ENCODE results near the gene DCAF16. TPM values are rescaled to one million over a fixed set of nuclear protein-coding genes. Genes with fewer than 3 reads are reported as not detected.
A peak's percentile ranks its signal among the peaks of the same experiment; 100 is the strongest.

The DCAF16 gene
- total and polyA plus RNA-seq, 10 of the 15 experiments (the other 5 are each of a cell fraction or from before 2014, with no cell fraction given), result 5.8 to 48.6 (median 26.0) TPM

GRCh38 chr4:17807446-17807845 is 3.1 kb downstream of the DCAF16 start:
- ChIA-PET POLR2A (interaction anchor here (0.6 to 1.5 kb wide), 2 partner anchors 10 to 331 kb away, joined by 3 to 5 read pairs; no protein-coding TSS in a partner anchor), CTCF (interaction anchor here (1.1 to 7.1 kb wide), 10 partner anchors 9 to 259 kb away, joined by 3 to 93 read pairs (median 8); partner anchors contain the start of gene MED28)
- no peak for DNase-seq (ENCODE audit: low read depth, low spot score)

More at GRCh38 chr4:17807446-17807845, 3.1 kb downstream of the DCAF16 start:
- H2AFZ ChIP-seq (ENCODE audit: control insufficient read depth, low read depth, low read length), result no peak overlapping the region
- peaks cover 8% of the 10 kb centered on the region for H3K4me1 ChIP-seq (ENCODE audit: control insufficient read depth, insufficient read depth, low read length)
- no peak for ATAC-seq
- RAD21 ChIA-PET (ENCODE audit: unreplicated experiment), result interaction anchor here (0.7 to 6.8 kb wide), 6 partner anchors 10 to 265 kb away, joined by 3 to 63 read pairs (median 4); no protein-coding TSS in a partner anchor
- BruUV-seq (replicated peaks), result no TSS peak
- SMC1A ChIA-PET (ENCODE audit: uncharacterized antibody, unreplicated experiment), result interaction anchor here (1.0 to 7.6 kb wide), 5 partner anchors 9 to 260 kb away, joined by 3 to 68 read pairs (median 5); partner anchors contain the start of gene LAP3
- no peaks in the 10 kb centered on the region; a peak in 1 of 4 replicates for H3K27me3 ChIP-seq (replicated peaks in 1 of 2; ENCODE audit: control insufficient read depth in 2 of 2, insufficient read depth in 2 of 2, low read length in 1 of 2)
- FAIRE-seq, result no peak
- intact Hi-C loops (cut with micrococcal nuclease; ENCODE audit: unreplicated experiment) (loop anchor here (5.0 kb wide), 2 partner anchors 45 to 140 kb away; no protein-coding TSS in a partner anchor), in situ Hi-C loops (cut with MboI) (loop anchor here (5.0 kb wide), 1 partner anchor 260 kb away; no protein-coding TSS in a partner anchor)
- peaks cover 77% of the 10 kb centered on the region for H3K79me2 ChIP-seq (ENCODE audit: control insufficient read depth, insufficient read depth, low read length)
- peaks cover 4% of the 10 kb centered on the region; the same call in 1 of the 2 replicates for H4K20me1 ChIP-seq (ENCODE audit: control insufficient read depth, insufficient read depth)
- peak overlapping the region; percentile 52 for H3K4me2 ChIP-seq (ENCODE audit: control insufficient read depth, insufficient read depth)
- H3K9ac ChIP-seq (ENCODE audit: control insufficient read depth, insufficient read depth, low read length), result peak overlapping the region; percentile 48
- H3K36me3 ChIP-seq (ENCODE audit: control insufficient read depth in 2 of 2, insufficient read depth in 2 of 2, low read length in 1 of 2), result peaks cover 9 to 21% of the 10 kb centered on the region in 2 experiments; a peak in 3 of 4 replicates
- H3K27ac ChIP-seq (ENCODE audit: control insufficient read depth, insufficient read depth), result peak overlapping the region; percentile 62
- 71% methylated on average over 6 of the region's 6 CpGs for WGBS (ENCODE audit: insufficient coverage, insufficient replicate concordance, low lambda C conversion rate, missing lambda C conversion rate)
- TF ChIP-seq RBBP5 (conservative IDR thresholded peaks at IDR 0.05) (no peak), MYC (IDR thresholded peaks at IDR 0.05; ENCODE audit: insufficient read depth, insufficient read length, insufficient replicate concordance, low read length, severe bottlenecking) (no peak), SIX5 (IDR thresholded peaks at IDR 0.05; ENCODE audit: low read depth, low read length, severe bottlenecking) (no peak), BCLAF1 (IDR thresholded peaks at IDR 0.05) (no peak)
- TF ChIP-seq, protein P1, sequence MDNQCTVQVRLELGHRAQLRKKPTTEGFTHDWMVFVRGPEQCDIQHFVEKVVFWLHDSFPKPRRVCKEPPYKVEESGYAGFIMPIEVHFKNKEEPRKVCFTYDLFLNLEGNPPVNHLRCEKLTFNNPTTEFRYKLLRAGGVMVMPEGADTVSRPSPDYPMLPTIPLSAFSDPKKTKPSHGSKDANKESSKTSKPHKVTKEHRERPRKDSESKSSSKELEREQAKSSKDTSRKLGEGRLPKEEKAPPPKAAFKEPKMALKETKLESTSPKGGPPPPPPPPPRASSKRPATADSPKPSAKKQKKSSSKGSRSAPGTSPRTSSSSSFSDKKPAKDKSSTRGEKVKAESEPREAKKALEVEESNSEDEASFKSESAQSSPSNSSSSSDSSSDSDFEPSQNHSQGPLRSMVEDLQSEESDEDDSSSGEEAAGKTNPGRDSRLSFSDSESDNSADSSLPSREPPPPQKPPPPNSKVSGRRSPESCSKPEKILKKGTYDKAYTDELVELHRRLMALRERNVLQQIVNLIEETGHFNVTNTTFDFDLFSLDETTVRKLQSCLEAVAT (IDR thresholded peaks at IDR 0.05), result 0 out of 2 replicates have a peak, but pooled peaks have one; percentile 26
- TF ChIP-seq, protein P2, sequence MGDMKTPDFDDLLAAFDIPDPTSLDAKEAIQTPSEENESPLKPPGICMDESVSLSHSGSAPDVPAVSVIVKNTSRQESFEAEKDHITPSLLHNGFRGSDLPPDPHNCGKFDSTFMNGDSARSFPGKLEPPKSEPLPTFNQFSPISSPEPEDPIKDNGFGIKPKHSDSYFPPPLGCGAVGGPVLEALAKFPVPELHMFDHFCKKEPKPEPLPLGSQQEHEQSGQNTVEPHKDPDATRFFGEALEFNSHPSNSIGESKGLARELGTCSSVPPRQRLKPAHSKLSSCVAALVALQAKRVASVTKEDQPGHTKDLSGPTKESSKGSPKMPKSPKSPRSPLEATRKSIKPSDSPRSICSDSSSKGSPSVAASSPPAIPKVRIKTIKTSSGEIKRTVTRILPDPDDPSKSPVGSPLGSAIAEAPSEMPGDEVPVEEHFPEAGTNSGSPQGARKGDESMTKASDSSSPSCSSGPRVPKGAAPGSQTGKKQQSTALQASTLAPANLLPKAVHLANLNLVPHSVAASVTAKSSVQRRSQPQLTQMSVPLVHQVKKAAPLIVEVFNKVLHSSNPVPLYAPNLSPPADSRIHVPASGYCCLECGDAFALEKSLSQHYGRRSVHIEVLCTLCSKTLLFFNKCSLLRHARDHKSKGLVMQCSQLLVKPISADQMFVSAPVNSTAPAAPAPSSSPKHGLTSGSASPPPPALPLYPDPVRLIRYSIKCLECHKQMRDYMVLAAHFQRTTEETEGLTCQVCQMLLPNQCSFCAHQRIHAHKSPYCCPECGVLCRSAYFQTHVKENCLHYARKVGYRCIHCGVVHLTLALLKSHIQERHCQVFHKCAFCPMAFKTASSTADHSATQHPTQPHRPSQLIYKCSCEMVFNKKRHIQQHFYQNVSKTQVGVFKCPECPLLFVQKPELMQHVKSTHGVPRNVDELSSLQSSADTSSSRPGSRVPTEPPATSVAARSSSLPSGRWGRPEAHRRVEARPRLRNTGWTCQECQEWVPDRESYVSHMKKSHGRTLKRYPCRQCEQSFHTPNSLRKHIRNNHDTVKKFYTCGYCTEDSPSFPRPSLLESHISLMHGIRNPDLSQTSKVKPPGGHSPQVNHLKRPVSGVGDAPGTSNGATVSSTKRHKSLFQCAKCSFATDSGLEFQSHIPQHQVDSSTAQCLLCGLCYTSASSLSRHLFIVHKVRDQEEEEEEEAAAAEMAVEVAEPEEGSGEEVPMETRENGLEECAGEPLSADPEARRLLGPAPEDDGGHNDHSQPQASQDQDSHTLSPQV (IDR thresholded peaks at IDR 0.05), result 0 out of 2 replicates have a peak, but pooled peaks have one; percentile 0
- TF ChIP-seq, protein P3, sequence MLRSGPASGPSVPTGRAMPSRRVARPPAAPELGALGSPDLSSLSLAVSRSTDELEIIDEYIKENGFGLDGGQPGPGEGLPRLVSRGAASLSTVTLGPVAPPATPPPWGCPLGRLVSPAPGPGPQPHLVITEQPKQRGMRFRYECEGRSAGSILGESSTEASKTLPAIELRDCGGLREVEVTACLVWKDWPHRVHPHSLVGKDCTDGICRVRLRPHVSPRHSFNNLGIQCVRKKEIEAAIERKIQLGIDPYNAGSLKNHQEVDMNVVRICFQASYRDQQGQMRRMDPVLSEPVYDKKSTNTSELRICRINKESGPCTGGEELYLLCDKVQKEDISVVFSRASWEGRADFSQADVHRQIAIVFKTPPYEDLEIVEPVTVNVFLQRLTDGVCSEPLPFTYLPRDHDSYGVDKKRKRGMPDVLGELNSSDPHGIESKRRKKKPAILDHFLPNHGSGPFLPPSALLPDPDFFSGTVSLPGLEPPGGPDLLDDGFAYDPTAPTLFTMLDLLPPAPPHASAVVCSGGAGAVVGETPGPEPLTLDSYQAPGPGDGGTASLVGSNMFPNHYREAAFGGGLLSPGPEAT (IDR thresholded peaks at IDR 0.05; ENCODE audit: low read depth), result 0 out of 2 replicates have a peak, but pooled peaks have one; percentile 42
- H3K4me3 ChIP-seq, result peak overlapping the region; percentile 72
- no peaks in the 10 kb centered on the region for H3K9me3 ChIP-seq (replicated peaks; ENCODE audit: control insufficient read depth, insufficient read depth, low read length)

Data from GM12878 (cell line).